ENCODE data around the gene CHRDL1. TPM values are rescaled to one million over a fixed set of nuclear protein-coding genes. Genes with fewer than 3 reads are reported as not detected.

CHRDL1 gene
- total and polyA plus RNA-seq, 2 donors (not counting 1 experiment from before 2014, with no cell fraction given), result not detected

GRCh38 chrX:110755611-110756010 lies 40.0 kb downstream of the CHRDL1 start:
- H4K20me1 ChIP-seq (ENCODE audit: control insufficient read depth, insufficient read depth, low read length, poor library complexity, severe bottlenecking), result no peaks in the 10 kb centered on the region
- H3K4me3 ChIP-seq (ENCODE audit: control extremely low read depth in 1 of 5, extremely low read depth in 1 of 5, insufficient read depth in 1 of 5, low read depth in 2 of 5, low read length in 4 of 5), result no peak overlapping the region
- H3K27me3 Mint-ChIP-seq, result no peaks in the 10 kb centered on the region
- CTCF ChIA-PET, result no interaction called here
- H2AFZ ChIP-seq (ENCODE audit: insufficient read depth, low read depth, low read length, poor library complexity, severe bottlenecking), result no peak overlapping the region
- no peaks in the 10 kb centered on the region for H3K4me1 Mint-ChIP-seq
- no peaks in the 10 kb centered on the region for H3K9me3 ChIP-seq (ENCODE audit: control extremely low read depth in 1 of 3, control insufficient read depth in 2 of 3, insufficient read depth in 1 of 3, low read length in 2 of 3)
- H3K9ac ChIP-seq (ENCODE audit: low read length), result no peak overlapping the region
- intact Hi-C loops (cut with micrococcal nuclease), result no loop called here
- H3K27me3 ChIP-seq (replicated peaks in 1 of 4; ENCODE audit: control extremely low read depth in 1 of 4, control insufficient read depth in 3 of 4, insufficient read depth in 4 of 4, low read length in 3 of 4), result no peaks in the 10 kb centered on the region
- TF ChIP-seq, protein P1, sequence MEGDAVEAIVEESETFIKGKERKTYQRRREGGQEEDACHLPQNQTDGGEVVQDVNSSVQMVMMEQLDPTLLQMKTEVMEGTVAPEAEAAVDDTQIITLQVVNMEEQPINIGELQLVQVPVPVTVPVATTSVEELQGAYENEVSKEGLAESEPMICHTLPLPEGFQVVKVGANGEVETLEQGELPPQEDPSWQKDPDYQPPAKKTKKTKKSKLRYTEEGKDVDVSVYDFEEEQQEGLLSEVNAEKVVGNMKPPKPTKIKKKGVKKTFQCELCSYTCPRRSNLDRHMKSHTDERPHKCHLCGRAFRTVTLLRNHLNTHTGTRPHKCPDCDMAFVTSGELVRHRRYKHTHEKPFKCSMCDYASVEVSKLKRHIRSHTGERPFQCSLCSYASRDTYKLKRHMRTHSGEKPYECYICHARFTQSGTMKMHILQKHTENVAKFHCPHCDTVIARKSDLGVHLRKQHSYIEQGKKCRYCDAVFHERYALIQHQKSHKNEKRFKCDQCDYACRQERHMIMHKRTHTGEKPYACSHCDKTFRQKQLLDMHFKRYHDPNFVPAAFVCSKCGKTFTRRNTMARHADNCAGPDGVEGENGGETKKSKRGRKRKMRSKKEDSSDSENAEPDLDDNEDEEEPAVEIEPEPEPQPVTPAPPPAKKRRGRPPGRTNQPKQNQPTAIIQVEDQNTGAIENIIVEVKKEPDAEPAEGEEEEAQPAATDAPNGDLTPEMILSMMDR (IDR thresholded peaks at IDR 0.05), result no peak
- no peak for TF ChIP-seq EZH2 (IDR thresholded peaks at IDR 0.05; ENCODE audit: borderline replicate concordance, insufficient read depth, low read depth, low read length, poor library complexity, severe bottlenecking)
- no peak overlapping the region for H3K4me3 Mint-ChIP-seq
- POLR2A ChIA-PET, result no interaction called here
- no peak overlapping the region for H3K27ac Mint-ChIP-seq
- H3K27ac ChIP-seq (ENCODE audit: low read length in 2 of 2), result no peak overlapping the region
- no CpG with 5 or more reads among the region's 3 CpGs for WGBS (ENCODE audit: insufficient coverage)
- ATAC-seq (ENCODE audit: low read depth), result no peak
- DNase-seq, result no peak
- H3K4me1 ChIP-seq (ENCODE audit: control insufficient read depth in 2 of 2, insufficient read depth in 2 of 2, low read length in 2 of 2), result no peaks in the 10 kb centered on the region
- no peaks in the 10 kb centered on the region for H3K79me2 ChIP-seq (ENCODE audit: control insufficient read depth, insufficient read depth, low read length)
- H3K36me3 ChIP-seq (replicated peaks in 1 of 2; ENCODE audit: control extremely low read depth in 1 of 2, control insufficient read depth in 1 of 2, extremely low read depth in 1 of 2, insufficient read depth in 2 of 2, low read length in 1 of 2), result no peaks in the 10 kb centered on the region
- H3K4me2 ChIP-seq (replicated peaks; ENCODE audit: low read depth, low read length, poor library complexity, severe bottlenecking), result no peak overlapping the region
- H3K9me3 Mint-ChIP-seq (ENCODE audit: insufficient read depth), result no peaks in the 10 kb centered on the region

GRCh38 chrX:110755061-110755460 lies 40.6 kb downstream of the CHRDL1 start:
- H3K36me3 ChIP-seq (replicated peaks in 1 of 2; ENCODE audit: control extremely low read depth in 1 of 2, control insufficient read depth in 1 of 2, extremely low read depth in 1 of 2, insufficient read depth in 2 of 2, low read length in 1 of 2), result no peaks in the 10 kb centered on the region
- H3K4me3 ChIP-seq (ENCODE audit: control extremely low read depth in 1 of 5, extremely low read depth in 1 of 5, insufficient read depth in 1 of 5, low read depth in 2 of 5, low read length in 4 of 5), result no peak overlapping the region
- no peak overlapping the region for H3K27ac ChIP-seq (ENCODE audit: low read length in 2 of 2)
- intact Hi-C loops (cut with micrococcal nuclease), result no loop called here
- CTCF ChIA-PET, result no interaction called here
- no peak overlapping the region for H3K4me2 ChIP-seq (replicated peaks; ENCODE audit: low read depth, low read length, poor library complexity, severe bottlenecking)
- H2AFZ ChIP-seq (ENCODE audit: insufficient read depth, low read depth, low read length, poor library complexity, severe bottlenecking), result no peak overlapping the region
- DNase-seq (no peak), ATAC-seq (ENCODE audit: low read depth) (no peak)
- no peaks in the 10 kb centered on the region for H3K4me1 ChIP-seq (ENCODE audit: control insufficient read depth in 2 of 2, insufficient read depth in 2 of 2, low read length in 2 of 2)
- Mint-ChIP-seq H3K4me3 (no peak overlapping the region), H3K27me3 (no peaks in the 10 kb centered on the region), H3K4me1 (no peaks in the 10 kb centered on the region), H3K9me3 (ENCODE audit: insufficient read depth) (no peaks in the 10 kb centered on the region), H3K27ac (no peak overlapping the region)
- H3K9ac ChIP-seq (ENCODE audit: low read length), result no peak overlapping the region
- H3K9me3 ChIP-seq (ENCODE audit: control extremely low read depth in 1 of 3, control insufficient read depth in 2 of 3, insufficient read depth in 1 of 3, low read length in 2 of 3), result no peaks in the 10 kb centered on the region
- 100% methylated on average over 1 of the region's 3 CpGs for WGBS (ENCODE audit: insufficient coverage)
- H3K79me2 ChIP-seq (ENCODE audit: control insufficient read depth, insufficient read depth, low read length), result no peaks in the 10 kb centered on the region
- POLR2A ChIA-PET, result no interaction called here
- H3K27me3 ChIP-seq (replicated peaks in 1 of 4; ENCODE audit: control extremely low read depth in 1 of 4, control insufficient read depth in 3 of 4, insufficient read depth in 4 of 4, low read length in 3 of 4), result no peaks in the 10 kb centered on the region
- no peaks in the 10 kb centered on the region for H4K20me1 ChIP-seq (ENCODE audit: control insufficient read depth, insufficient read depth, low read length, poor library complexity, severe bottlenecking)
- TF ChIP-seq, protein P1 (IDR thresholded peaks at IDR 0.05), result no peak
